IPS DF 4.7 (cell line): ENCODE results near the gene SRCIN1.

Experiments
- DNase-seq: peaks from one replicate; pipeline ENCODE4 v3.0.0-alpha.2; 2013; ENCODE audit warnings: low spot score; ENCODE audit errors: extremely low read depth

The SRCIN1 gene

DNA sequence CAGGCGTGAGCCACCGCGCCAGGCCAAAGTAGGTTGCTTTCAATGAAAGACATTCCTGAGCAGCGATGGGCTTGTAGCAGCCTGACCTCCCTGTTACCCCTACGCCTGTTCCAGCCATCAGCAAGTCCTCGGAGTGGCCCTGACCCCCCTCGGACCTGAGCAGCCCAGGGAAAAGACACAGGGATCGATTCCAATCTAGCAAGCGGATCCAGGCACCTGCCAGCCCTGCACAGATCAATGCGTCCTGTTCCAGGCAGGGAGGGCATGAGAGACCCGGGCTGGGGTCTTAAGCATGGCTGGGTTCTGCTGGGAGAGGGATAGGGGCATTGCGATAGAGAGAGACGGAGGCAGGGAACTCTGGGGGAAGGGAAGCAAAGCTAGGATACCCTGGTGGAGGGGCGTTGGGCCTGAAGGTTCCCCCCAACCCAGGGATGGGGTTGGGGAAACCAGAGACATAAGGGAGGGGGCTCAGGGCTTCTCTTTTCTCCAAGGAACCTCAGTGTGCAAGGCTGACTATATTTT lies 21.9 kb downstream of the SRCIN1 start:
- no peak for DNase-seq

DNA sequence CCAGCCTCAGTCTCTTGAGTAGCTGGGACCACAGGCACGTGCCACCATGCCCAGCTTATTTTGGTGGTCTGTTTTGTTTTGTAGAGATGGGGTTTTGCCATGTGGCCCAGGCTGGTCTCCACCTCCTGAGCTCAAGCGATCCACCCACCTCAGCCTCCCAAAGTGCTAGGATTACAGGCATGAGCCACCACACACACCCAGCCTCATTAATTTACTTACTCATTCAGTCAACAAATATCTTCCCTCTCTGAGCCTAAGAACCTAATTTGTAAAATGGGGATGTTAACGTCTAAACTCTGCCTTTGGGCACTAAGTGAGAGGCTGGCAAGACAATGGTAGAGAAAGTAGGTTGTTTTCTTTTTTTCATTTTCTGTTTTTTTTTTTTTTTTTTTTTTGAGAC lies 22.6 kb downstream of the SRCIN1 start:
- DNase-seq: no peak

DNA sequence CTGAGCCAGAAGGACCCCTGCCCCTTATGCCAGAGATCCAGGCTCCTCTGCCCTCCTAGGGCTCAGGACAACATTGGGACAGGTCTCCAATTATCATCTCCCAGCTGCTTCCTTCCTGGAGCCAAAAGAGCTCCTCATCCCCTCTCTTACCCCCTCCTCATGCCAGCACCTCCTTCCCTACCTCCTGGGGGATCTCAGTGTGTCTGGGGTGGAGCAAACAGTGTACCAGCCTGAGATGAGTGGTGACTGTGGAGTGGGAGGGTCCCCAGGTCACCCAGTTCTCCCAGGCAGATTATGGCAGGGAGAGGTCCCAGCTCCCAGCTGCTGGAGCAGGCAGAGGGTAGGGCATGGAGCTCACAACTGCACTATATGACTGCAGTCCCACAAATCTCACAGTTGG lies 23.7 kb downstream of the SRCIN1 start:
- no peak for DNase-seq

DNA sequence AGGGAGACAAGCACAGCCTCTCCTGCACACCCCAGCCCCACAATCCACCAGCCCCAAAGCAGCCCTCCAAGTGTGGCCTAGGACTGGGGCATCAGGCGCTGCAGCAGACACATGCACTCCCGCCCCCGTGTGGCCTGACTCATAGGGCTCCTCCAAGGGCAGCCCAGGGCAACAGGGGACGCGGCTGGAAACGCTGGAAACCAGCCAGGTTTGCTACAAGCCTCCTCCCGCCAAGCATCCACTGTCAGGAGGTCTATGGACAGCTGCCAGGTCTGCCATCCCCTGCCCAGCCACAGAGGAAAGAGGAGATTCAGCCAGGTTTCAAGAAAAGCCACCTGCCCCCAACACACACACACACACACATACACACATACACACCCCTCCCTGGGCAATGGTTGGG lies 25.8 kb downstream of the SRCIN1 start:
- DNase-seq: no peak

DNA sequence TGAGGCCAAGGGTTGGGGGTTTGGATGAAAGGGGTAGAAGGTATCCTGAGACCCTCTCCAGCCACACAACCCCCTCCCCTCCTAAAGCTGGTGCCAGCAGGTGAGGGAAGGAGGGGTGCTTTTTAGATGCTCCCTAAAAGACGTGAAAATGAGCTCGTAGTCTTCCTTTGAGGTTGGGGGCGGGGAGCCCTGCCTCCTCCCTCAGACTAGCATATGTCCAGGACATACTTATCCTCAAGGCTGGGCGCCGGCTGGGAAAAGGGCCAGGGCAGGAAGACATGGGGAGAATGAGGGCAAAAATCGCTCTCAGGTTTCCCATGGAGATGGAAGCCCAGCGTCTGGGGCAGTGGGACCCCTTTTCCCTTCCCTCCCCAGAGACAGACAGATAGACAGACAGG lies 26.7 kb downstream of the SRCIN1 start:
- no peak for DNase-seq

DNA sequence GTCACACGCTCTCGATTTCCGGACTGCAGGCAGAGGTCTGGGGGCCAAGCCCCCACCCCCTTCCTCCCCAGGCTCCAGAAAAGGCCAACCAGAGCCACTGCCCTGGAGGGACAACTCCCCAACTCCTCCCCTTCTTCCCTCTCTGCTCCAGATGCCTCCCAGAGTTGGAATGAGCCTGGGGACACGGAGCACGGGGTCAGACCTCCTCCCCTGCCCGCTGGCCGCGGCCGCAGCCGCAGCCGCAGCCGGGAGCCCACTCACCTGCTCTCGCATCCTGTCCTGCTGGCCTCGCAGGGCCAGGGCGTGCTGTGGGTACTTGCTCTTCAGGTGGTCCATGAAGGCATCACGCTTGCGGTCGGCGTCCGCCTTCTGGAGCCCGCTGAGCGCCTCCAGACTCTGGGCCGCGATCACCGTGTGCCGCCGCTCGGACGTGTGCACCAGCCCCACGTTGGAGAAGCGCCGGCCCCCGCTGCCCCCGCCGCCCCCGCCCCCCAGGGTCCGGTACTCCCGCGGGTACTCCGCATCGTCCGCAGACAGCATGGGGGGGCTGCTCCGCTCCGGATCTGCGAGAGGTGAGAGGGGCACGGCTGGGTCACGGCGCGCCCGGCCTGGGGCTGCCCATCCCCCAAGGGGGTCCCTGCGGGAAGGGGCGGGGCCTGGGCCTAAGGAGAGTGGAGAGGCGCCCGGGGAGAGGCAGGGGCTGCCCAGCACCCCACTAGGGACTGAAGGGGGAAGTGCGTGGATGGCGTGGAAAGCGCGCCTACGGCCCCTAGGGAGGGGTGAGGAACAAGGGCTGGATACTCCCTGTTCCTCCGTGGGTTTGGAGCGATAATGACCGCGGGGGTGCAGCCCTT lies 27.3 kb downstream of the SRCIN1 start:
- DNase-seq: no peak

DNA sequence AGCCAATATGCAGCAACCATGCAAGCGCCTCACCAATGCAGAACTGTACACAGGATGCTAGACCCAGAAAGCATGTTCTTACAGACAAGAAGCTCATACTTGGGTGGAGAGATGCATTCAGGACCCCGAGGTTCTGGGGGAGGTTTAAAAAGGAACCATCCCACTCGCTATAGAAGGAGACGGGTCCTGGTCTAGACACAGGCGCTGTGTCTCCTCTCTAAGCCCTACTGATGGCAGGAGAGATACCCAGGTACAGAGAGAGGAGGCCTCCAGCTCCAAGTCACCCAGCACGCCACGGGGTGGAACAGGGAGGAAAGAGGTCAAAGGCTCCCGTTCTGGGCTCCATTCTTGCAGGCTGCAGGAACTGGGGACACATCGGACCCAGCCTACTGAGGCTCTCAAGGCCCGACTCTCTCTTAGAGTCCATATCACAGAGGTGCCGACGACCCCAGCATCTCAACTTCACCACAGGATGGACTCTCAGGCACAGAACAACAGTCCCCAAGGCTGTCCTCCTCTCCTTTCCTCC lies 28.0 kb downstream of the SRCIN1 start:
- DNase-seq: no peak

DNA sequence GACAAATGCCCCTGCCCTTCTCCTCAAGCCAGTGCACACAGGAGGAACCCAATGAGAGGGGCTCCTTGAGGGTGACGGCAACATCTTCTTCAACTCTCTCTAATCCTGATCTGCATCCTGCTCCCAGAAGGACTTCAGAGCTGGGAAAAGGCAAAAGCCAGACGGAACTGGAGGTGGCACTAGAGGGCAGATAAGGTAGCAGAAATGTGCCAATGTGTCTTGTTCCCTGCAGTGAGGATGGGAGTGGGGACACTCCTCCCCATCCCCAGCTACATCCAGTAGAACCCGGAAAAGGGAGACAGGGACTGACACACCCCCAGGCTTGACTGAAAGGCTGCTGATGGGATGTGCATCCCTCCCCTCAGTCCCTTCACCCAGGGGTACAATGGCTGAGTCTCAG lies 28.5 kb downstream of the SRCIN1 start:
- DNase-seq: no peak

DNA sequence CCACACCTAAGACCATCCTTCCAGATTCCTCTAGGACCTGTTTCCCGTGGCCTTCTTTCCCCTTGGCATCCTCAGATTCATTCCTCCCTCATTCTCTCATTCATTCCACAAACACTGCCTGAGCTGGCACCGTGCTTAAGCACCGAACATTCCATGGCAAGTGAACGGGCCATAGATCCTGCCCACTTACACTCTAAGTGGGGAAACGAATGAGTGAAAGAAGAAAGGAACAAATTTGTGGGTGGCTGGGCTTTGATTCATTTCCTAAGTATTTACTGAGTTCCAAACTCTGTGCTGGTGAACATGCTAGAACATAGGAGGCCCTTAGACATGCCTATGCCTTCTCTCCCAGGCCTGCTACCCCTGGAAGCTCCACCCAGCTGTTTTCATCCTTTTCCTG lies 30.0 kb downstream of the SRCIN1 start:
- DNase-seq: no peak

DNA sequence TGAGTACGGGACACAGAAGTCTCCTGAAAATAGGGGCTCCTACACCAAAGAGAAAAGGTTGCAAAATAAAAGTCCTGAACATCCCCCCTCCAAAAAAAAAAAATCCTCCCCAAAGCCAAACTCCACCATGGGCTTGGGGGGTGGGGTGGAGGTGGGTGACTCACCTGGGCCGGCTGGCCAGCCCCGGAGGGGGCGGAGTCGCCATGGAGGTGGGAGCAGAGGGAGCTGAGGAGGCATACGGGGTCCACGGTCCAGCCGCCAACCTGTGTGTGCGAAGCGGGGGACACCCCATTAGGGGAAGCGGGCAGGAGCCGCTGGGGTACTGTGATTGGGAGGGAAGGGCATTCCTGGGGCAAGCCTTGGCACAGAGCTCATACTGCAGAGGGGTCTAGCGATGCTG lies 31.0 kb downstream of the SRCIN1 start:
- DNase-seq: no peak

DNA sequence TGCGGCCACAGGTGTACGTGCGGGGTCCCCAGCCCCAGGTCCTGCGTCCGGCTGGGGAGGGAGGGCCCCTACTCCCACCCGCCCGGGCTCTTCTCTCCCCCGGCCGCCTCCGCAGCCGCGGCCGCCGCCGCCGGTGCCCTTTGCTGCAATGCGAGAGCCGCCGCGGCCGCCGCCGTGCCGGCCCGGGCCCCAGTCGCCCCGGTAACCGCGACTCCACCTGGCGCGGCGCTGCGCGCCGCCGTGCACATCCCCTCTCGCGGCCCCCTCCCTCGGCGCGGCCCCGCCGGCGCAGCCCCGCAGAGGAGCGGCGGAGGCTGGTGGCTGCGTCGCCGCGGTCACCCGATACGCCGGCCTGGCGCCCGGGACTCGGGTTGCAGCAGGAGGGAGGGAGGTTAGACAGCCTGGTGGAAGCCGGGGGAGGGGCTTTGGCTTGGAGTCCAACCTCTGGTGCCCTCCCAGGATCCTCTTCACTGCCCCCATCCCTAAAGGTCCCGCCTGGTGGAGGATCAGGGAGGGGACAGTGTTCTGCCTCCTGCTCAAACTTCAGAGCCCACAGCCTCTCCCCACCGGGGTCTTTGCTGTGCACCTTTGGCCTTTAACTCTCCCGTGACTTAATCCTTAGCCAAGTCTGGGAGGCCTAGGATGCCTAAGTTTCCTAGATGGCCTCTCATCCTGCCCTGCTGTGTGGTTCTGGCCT lies 32.9 kb downstream of the SRCIN1 start:
- DNase-seq: no peak

DNA sequence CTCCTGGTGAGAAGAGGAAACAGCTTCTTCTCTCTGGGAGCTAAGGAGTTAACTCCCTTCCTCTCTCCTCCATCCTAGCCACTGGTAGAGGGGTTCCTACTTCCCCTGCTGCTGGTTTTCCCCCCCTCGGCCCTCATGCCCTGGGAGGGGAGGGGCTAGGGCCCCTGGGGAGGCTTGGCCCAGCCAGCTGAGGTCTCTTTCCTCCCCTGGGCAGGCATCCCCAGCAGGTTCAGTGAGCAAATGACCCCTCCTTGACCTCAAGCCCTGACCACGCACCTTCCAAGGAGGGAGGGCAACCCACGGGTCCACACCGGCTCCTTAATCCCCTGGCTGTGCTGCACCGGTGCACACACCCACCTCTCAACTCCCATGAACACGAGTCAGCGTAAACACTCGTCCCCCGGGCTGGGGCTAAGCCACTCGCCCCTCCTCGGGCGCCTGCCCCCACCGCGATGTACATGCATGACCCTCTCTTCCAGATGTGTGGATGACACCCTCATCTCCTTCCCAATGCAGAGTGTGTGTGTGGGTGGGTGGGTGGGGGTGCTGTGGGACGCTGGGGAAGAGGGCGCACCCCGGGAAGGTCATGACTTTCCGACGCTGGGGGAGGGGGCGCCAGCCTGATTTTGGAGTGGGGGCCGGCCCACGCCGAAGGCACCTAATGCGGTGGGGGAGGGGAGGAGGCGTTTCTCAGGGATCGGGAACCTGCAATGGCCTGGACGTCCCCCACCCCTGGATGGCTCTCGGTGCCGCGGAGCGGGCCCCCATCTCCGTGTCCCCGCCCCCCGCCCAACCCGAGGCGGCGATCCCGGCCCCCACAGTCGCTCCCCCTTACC lies 33.7 kb downstream of the SRCIN1 start:
- no peak for DNase-seq

DNA sequence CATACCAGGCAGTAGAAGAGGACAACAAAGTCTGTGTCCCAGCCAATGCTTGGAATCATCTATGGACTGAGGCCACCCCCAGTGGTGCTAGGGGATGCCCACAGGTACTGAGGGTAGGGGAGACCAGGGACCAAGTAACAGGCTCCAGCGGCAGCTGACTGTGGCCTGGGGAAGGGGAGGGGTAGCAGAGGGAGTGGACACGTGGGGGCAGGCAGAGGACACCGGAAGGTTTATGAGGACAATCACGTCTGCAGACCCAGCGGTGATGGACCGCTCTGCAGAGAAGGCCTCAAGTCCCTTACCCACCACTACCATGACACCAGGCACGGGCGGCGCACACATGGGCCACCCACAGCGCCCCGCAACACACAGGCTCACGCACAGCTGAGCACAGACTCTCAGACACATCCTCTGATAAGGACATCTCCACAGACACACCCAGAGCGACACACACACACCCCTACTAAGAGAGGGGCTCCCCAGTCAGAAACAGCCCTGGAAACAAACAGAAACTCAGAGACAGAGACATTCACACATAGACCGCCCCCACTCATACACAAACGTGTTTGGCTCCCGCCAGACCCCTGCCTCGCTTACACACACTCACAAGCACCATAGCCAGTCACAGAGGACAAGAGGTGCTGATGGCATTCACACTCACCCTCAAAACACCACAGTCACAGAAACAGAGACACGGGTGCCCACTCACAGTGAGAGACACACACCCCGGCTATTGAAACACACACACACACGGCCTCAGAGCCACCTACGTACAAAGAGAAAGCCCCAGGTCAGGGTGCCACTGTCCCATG lies 35.8 kb downstream of the SRCIN1 start:
- DNase-seq: no peak

DNA sequence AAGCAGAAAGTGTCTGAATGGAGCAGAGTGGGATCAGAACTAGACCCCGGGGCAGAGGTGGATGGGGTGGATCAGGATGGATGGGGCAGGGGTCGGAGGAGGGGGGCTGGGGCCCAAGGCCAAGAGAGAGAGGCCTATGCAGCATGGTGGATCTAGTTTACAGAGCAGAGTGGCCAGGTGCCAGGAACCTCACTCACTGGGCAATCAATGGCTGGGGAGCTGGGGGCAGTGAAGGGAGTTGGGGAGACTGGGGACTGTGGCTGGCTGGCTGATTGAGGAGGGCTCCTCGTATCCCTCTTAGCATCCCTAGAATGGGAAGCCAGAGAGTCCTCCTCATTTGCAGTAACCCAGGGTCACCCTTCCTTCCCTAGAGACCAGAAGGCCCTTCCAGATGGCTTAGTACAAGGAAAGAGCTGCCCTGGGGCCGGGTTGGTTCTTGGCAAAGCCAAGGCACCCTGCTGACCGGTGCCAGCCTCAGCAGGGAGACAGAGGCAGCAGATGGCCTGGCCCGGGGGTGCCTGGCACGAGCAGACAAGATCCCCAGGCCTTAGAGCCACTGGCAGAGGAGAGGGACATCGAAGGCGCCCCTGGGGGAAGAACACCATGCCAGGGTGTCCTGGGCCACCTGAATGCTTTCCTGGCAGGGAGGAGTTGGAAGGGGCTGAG lies 36.8 kb downstream of the SRCIN1 start:
- no peak for DNase-seq

DNA sequence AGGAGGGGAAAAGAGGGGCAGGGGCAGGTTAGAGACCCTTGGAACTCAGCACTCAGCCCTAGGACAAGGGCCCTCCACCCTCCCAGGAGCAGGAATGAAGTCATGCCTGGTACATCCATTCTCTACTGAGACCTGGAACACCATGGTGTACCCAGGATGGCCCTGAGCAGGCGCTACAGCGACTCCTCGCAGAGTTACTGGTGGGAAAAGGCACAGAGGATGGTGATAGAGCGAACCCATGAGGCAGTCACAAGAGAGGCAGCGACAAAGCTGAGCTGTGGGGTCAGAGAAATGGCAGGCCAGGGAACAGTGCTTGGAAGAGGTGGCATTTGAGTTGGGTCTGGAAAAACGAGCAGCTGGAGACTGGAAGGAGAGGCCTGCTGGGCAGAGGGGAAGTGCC lies 37.5 kb downstream of the SRCIN1 start:
- no peak for DNase-seq

DNA sequence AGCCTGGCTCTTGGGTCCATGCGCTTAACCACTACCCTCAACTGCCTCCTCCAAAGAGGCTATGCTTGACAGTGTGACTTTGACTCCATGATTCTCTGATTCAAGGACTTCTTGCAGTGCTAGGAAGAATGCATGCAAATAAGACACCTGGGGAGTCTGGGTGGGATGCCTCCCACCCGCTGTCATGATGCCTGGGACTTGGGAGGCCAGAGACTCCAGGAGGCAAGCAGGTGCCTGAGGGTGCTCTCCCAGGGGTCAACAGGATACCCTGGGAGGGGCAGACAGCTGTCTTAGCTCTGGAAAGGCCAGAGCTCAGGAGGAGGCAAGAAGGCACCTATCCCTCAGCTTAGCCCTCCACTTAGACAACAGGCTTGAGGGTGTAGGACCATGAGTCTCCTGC lies 38.4 kb downstream of the SRCIN1 start:
- no peak for DNase-seq

DNA sequence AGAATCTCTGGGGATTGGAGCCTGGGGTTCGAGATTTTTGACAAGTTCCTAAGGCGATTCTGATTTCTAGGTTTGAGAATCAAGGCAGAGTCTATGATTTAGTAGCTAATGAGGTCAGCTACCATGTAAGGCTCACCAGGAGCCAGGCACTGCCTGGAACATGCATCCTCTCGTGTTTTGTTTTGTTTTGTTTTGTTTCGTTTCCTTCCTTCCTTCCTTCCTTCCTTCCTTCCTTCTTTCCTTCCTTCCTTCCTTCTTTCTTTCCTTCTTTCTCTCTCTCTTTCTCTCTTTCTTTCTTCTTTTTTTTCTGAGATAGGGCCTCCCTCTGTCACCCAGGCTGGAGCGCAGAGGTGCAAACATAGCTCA lies 39.1 kb downstream of the SRCIN1 start:
- no peak for DNase-seq

DNA sequence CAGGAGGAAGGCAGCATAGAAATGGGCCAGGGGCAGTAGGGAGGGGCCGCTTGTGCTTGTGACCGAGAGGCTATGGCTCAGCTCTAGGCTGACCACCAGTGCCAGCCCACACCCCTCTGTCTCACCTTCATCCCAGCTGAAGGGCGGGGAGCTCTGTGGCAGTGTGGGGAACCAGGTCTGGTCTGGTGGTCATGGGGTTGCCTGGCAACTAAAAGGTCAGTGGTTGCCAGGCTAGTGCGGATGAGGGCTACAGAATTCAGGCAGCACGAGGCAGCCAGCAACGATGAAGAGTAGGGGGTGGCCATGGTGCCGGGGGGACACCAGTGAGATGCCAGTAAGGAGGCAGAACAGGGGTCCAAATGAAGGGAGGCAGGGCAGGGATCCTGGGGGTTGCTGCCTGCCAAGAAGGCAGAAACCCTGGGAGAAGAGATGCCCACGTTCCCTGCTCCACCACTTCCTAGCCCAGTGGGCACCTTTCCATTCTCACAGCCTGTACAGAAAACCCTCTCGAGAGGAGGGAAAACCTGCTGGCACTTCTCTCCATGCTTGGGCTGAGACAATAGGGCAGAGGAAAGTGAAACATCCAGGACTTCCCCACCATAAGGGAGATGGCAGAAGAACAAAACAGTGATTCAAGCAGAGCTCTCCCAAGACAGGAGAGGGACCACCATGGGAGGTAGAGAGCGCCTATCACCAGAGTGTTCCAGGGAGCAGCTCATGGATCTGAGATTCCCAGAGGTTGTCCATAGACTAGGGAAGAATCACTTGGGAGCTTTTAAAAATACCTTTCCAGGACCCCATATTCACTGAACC lies 39.7 kb downstream of the SRCIN1 start:
- no peak for DNase-seq

DNA sequence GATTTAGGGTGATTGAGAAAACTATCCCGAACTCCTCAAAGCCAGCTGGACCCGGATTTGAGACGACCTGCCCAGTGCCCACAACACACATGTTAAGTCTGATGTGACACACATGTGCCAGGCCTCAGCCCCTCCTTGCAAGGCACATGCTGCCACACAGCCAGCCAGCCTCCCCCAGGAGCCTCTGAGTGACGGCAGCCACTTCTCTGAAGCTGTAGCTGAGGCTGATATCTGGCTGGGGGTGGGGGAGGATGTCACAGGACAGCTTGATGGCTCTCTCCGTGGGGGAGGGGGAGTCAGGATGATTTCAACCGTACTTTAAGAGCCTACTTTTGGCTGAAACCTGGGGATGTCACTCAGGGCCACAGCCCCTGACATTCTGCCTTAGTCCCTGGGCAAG lies 40.9 kb downstream of the SRCIN1 start:
- no peak for DNase-seq
